ENCODE results near the gene TNS1.

Gene TNS1

GRCh38 chr2:217839750-217840107, 163.1 kb downstream of the TNS1 start:
- DNase-seq = no peak

GRCh38 chr2:217839073-217839749, 163.6 kb downstream of the TNS1 start:
- DNase-seq = no peak

- DNase-seq = no peak
Observed at GRCh38 chr2:217838409-217838831, 164.4 kb downstream of the TNS1 start.

GRCh38 chr2:217837530-217837929, 165.3 kb downstream of the TNS1 start:
- no peak for DNase-seq

GRCh38 chr2:217836901-217837491, 165.8 kb downstream of the TNS1 start:
- DNase-seq = no peak

- DNase-seq = no peak
Observed at GRCh38 chr2:217835931-217836891, 166.6 kb downstream of the TNS1 start.

- no peak for DNase-seq
Observed at GRCh38 chr2:217834744-217835513, 167.9 kb downstream of the TNS1 start.

- no peak for DNase-seq
Observed at GRCh38 chr2:217834057-217834620, 168.7 kb downstream of the TNS1 start.

- DNase-seq = no peak
Observed at GRCh38 chr2:217833439-217833838, 169.4 kb downstream of the TNS1 start.

GRCh38 chr2:217832987-217833386, 169.8 kb downstream of the TNS1 start:
- no peak for DNase-seq

GRCh38 chr2:217832115-217832514, 170.7 kb downstream of the TNS1 start:
- no peak for DNase-seq

GRCh38 chr2:217831306-217831705, 171.5 kb downstream of the TNS1 start:
- DNase-seq = no peak

GRCh38 chr2:217830807-217831206, 172.0 kb downstream of the TNS1 start:
- DNase-seq = no peak

- DNase-seq = no peak
Observed at GRCh38 chr2:217830061-217830460, 172.7 kb downstream of the TNS1 start.

- DNase-seq = no peak
Observed at GRCh38 chr2:217829420-217829819, 173.4 kb downstream of the TNS1 start.

- no peak for DNase-seq
Observed at GRCh38 chr2:217828336-217828735, 174.5 kb downstream of the TNS1 start.

- no peak for DNase-seq
Observed at GRCh38 chr2:217827430-217828201, 175.2 kb downstream of the TNS1 start.

GRCh38 chr2:217826991-217827390, 175.8 kb downstream of the TNS1 start:
- DNase-seq = no peak

GRCh38 chr2:217826520-217826919, 176.3 kb downstream of the TNS1 start:
- DNase-seq = no peak

GRCh38 chr2:217825469-217826235, 177.1 kb downstream of the TNS1 start:
- no peak for DNase-seq

GRCh38 chr2:217824223-217824622, 178.6 kb downstream of the TNS1 start:
- DNase-seq = no peak

Data from T1000 (cell line).